Colonic mucosa (tissue), 4 donors: ENCODE results near the gene SH3RF1. TPM values are rescaled to one million over a fixed set of nuclear protein-coding genes. Genes with fewer than 3 reads are reported as not detected.

ENCODE experiments used
- DNase-seq: peaks from one replicate; pipeline ENCODE4 v3.0.0-alpha.2; 2020
- H3K27ac ChIP-seq: fragments of 200-600 bp; one replicate; pipeline ENCODE4 v1.8.0; 2021
- H3K27me3 ChIP-seq: fragments of 200-600 bp; one replicate; pipeline ENCODE4 v1.8.0; 2021
- H3K36me3 ChIP-seq: fragments of 200-600 bp; one replicate; pipeline ENCODE4 v1.8.0; 2021
- H3K4me1 ChIP-seq: fragments of 200-600 bp; one replicate; pipeline ENCODE4 v1.8.0; 2021; ENCODE audit warnings: mild to moderate bottlenecking
- H3K4me3 ChIP-seq: fragments of 200-600 bp; one replicate; pipeline ENCODE4 v1.8.0; 2021
- H3K9ac ChIP-seq, 2 donors: one replicate each; pipeline ENCODE4 v1.7.0; 2013; ENCODE audit warnings: control low read depth in 2 of 2, low read depth in 2 of 2, low read length in 2 of 2
- H3K9me3 ChIP-seq: fragments of 200-600 bp; one replicate; pipeline ENCODE4 v1.8.0; 2021
- CTCF ChIP-seq: fragments of 200-600 bp; IDR thresholded peaks from one replicate; pipeline ENCODE4 v1.8.0; 2022; ENCODE audit warnings: antibody characterized with exemption, mild to moderate bottlenecking
- intact Hi-C: fragments of 100-400 bp; cut with DNase I; formaldehyde crosslinking; loops from one replicate; pipeline ENCODE4 v1.14.1; 2022
- total RNA-seq, 2 donors: library from RNA; stranded (reverse); fragmentation: NEBNext Ultra II Directional in 1 of 2; extraction: Animal tissue kit (Norgen Biotek cat#: 25700) in 1 of 2; gene quantifications; one replicate each; pipeline ENCODE4 v1.2.1, GENCODE V29; 2021
- donor health status: healthy.
- donor health status: DM: no; HTN: no; CAD: no.
- donor health status: DM: no; HTN: no; CAD: no.

Gene SH3RF1
- total RNA-seq, 2 donors from 2014 or later = 50.2 to 77.1 TPM

GRCh38 chr4:169116270-169116901 is 154.4 kb downstream of the SH3RF1 start:
- H3K9me3 ChIP-seq = no peaks in the 10 kb centered on the region
- H3K4me1 ChIP-seq = no peaks in the 10 kb centered on the region
- no peak for TF ChIP-seq CTCF
- no peak overlapping the region for H3K9ac ChIP-seq
- peaks cover 4% of the 10 kb centered on the region for H3K36me3 ChIP-seq
- no peaks in the 10 kb centered on the region for H3K27me3 ChIP-seq
- H3K4me3 ChIP-seq = no peak overlapping the region
- H3K27ac ChIP-seq = peak overlapping the region; percentile 13
- intact Hi-C loops = no loop called here
- DNase-seq = no peak

GRCh38 chr4:169115897-169116254 is 154.9 kb downstream of the SH3RF1 start:
- DNase-seq = peak; percentile 55
- Histone ChIP-seq H3K4me1 (no peaks in the 10 kb centered on the region), H3K9me3 (no peaks in the 10 kb centered on the region), H3K4me3 (no peak overlapping the region), H3K27me3 (no peaks in the 10 kb centered on the region), H3K9ac (no peak overlapping the region), H3K36me3 (peaks cover 4% of the 10 kb centered on the region), H3K27ac (peak overlapping the region; percentile 13)
- intact Hi-C loops = no loop called here
- TF ChIP-seq CTCF = no peak

- no peaks in the 10 kb centered on the region for H3K4me1 ChIP-seq
- H3K36me3 ChIP-seq = peaks cover 4% of the 10 kb centered on the region
- intact Hi-C loops = no loop called here
- no peak for TF ChIP-seq CTCF
- H3K4me3 ChIP-seq = no peak overlapping the region
- H3K27ac ChIP-seq = peak overlapping the region; percentile 48
- DNase-seq = peak; percentile 59
- H3K9me3 ChIP-seq = no peaks in the 10 kb centered on the region
- H3K27me3 ChIP-seq = no peaks in the 10 kb centered on the region
- H3K9ac ChIP-seq = no peak overlapping the region
Observed at GRCh38 chr4:169115144-169115896, 155.4 kb downstream of the SH3RF1 start.

- peak overlapping the region; percentile 48 for H3K27ac ChIP-seq
- no peak overlapping the region for H3K4me3 ChIP-seq
- intact Hi-C loops = no loop called here
- no peak for TF ChIP-seq CTCF
- no peaks in the 10 kb centered on the region for H3K4me1 ChIP-seq
- DNase-seq = no peak
- H3K9ac ChIP-seq = no peak overlapping the region
- H3K9me3 ChIP-seq = no peaks in the 10 kb centered on the region
- peaks cover 4% of the 10 kb centered on the region for H3K36me3 ChIP-seq
- no peaks in the 10 kb centered on the region for H3K27me3 ChIP-seq
Observed at GRCh38 chr4:169114341-169114974, 156.3 kb downstream of the SH3RF1 start.

- Histone ChIP-seq H3K9me3 (no peaks in the 10 kb centered on the region), H3K4me1 (no peaks in the 10 kb centered on the region), H3K27ac (no peak overlapping the region), H3K4me3 (no peak overlapping the region), H3K9ac (no peak overlapping the region), H3K27me3 (no peaks in the 10 kb centered on the region), H3K36me3 (peaks cover 4% of the 10 kb centered on the region)
- DNase-seq = no peak
- TF ChIP-seq CTCF = no peak
- intact Hi-C loops = no loop called here
Observed at GRCh38 chr4:169110633-169111032, 160.1 kb downstream of the SH3RF1 start.
